ENCODE data around the gene EEFSEC.

DNA sequence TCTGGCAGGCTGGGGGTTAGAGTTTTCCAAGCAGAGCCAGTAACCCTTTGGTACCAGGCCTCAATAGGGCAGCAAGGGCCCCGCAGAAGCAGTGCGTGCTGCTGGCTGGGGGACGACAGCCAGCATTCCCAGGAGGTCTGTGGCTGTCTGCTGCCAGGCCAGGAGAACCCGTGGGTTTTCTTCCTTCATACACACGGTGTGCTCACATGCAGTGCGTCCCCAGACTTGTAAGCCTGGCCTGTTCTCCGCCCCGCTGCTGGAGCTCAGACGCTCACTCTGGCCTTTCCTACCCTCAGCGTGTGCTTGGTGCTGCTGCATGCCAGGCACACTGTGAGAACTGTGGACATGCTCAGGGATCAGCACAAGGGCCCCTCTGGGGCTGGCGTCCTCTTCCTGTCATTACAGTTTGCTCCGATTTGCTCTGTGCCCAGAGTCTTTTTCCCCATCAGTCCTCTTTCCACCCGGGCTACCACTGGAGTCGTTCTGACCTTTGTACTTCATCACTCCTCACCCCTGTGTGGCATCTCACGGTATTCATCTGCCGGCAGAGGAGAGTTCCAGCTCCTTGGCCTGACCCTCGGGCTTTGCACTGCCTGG is 163.9 kb downstream of the EEFSEC start:
- TF ChIP-seq, protein P1, sequence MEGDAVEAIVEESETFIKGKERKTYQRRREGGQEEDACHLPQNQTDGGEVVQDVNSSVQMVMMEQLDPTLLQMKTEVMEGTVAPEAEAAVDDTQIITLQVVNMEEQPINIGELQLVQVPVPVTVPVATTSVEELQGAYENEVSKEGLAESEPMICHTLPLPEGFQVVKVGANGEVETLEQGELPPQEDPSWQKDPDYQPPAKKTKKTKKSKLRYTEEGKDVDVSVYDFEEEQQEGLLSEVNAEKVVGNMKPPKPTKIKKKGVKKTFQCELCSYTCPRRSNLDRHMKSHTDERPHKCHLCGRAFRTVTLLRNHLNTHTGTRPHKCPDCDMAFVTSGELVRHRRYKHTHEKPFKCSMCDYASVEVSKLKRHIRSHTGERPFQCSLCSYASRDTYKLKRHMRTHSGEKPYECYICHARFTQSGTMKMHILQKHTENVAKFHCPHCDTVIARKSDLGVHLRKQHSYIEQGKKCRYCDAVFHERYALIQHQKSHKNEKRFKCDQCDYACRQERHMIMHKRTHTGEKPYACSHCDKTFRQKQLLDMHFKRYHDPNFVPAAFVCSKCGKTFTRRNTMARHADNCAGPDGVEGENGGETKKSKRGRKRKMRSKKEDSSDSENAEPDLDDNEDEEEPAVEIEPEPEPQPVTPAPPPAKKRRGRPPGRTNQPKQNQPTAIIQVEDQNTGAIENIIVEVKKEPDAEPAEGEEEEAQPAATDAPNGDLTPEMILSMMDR (IDR thresholded peaks at IDR 0.05), result no peak
- TF ChIP-seq EZH2 (IDR thresholded peaks at IDR 0.05), result no peak
